Measurements from ENCODE around the gene IQGAP2.

IQGAP2 gene

DNA sequence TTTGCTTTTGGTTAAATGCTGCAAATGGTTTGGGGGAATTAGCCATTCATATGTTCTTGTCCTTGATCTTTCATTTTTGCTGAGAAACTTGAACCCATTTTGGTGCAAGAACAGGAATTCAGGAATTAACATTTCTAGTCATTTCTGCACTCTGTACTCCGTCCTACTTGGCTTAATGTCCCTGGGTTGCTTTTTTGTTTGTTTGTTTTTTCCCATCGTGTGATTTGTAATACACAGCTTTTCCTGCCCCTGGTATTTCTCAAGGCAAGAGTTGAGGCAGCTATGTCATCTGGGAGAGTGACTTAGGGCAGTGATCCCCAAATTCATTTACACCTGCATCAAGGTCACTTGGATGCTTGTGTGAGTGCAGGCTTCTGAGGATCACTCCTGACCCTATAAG lies 71.3 kb downstream of the IQGAP2 start:
- H3K4me3 ChIP-seq = no peak overlapping the region
- no peak overlapping the region for H3K27ac ChIP-seq
- no peak for TF ChIP-seq Cebpa-rat (IDR thresholded peaks at IDR 0.05)
- H4K20me1 ChIP-seq = peaks cover 0 to 100% (median 73%) of the 10 kb centered on the region in 11 experiments; a peak in 20 of 22 replicates
- peaks cover 25 to 79% (median 37%) of the 10 kb centered on the region in 10 experiments for H3K4me1 ChIP-seq
- H3K36me3 ChIP-seq = peaks cover 14 to 76% (median 48%) of the 10 kb centered on the region in 11 experiments; a peak in 20 of 22 replicates
- H3K9me3 ChIP-seq (replicated peaks in 1 of 11) = peaks cover 0 to 4% (median 0%) of the 10 kb centered on the region in 11 experiments; a peak in 3 of 22 replicates
- H3K27me3 ChIP-seq = no peaks in the 10 kb centered on the region
- H3K9ac ChIP-seq = no peak overlapping the region
- peak overlapping the region in 9 of 11 experiments; percentile 2 to 74 (median 55); a peak in 14 of 22 replicates for H3K4me2 ChIP-seq

DNA sequence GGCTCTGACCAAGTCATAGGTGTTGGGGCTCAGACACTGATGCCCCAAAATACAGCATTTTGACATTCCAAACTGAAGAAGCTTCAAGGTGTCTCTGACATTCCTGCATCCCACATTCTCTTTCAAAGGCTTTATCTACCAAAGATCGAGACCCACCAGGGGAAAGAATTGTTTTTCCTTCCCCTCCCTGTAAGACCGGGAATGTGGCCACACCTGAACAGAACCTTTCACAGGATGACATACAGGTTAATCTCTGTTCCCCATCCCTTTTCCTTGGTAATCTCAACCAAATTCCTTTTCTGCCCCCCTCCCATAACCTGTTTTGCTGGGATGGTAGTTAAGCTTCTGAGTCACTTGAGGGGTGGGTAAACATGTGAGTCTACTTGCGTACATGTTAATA lies 72.3 kb downstream of the IQGAP2 start:
- Histone ChIP-seq H3K4me3 (no peak overlapping the region), H3K4me1 (peaks cover 32 to 79% (median 45%) of the 10 kb centered on the region in 10 experiments), H3K27ac (no peak overlapping the region), H3K9me3 (replicated peaks in 1 of 11) (peaks cover 0 to 4% (median 0%) of the 10 kb centered on the region in 11 experiments; a peak in 2 of 22 replicates), H3K4me2 (0 out of 22 replicates have a peak overlapping the region, but pooled peaks of 1 of the 11 experiments have one; percentile 2), H3K27me3 (no peaks in the 10 kb centered on the region), H4K20me1 (peaks cover 7 to 100% (median 80%) of the 10 kb centered on the region in 11 experiments; a peak in 20 of 22 replicates), H3K9ac (no peak overlapping the region), H3K36me3 (peaks cover 4 to 66% (median 38%) of the 10 kb centered on the region in 11 experiments; a peak in 19 of 22 replicates)
- TF ChIP-seq Cebpa-rat (IDR thresholded peaks at IDR 0.05) = no peak

DNA sequence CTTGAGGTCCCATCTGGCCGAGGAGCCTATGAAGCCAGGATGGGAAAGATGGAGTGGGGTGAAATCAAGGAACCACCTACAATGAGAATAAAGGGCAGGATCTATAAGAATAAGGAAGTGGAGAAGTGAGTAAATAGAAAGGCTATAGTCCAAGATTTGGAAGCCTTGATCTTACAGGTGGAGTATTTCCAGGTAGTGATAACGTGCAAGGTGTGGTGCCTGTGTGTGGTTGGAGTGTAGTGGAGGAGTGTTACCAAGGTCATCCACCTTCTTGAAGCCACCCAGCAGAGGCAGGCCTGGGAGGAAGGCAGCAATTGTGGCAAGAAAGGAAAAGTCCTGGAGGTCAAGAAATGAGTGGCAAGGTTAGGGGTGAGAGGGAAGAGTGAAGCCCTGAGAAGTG lies 72.9 kb downstream of the IQGAP2 start:
- no peak overlapping the region for H3K4me3 ChIP-seq
- no peak for TF ChIP-seq Cebpa-rat (IDR thresholded peaks at IDR 0.05)
- H3K9me3 ChIP-seq (replicated peaks in 1 of 11) = peaks cover 0 to 4% (median 0%) of the 10 kb centered on the region in 11 experiments; a peak in 2 of 22 replicates
- no peak overlapping the region for H3K9ac ChIP-seq
- H4K20me1 ChIP-seq = peaks cover 7 to 100% (median 85%) of the 10 kb centered on the region in 11 experiments; a peak in 20 of 22 replicates
- no peak overlapping the region for H3K27ac ChIP-seq
- H3K4me2 ChIP-seq = no peak overlapping the region
- H3K36me3 ChIP-seq = peaks cover 0 to 66% (median 41%) of the 10 kb centered on the region in 11 experiments; a peak in 18 of 22 replicates
- no peaks in the 10 kb centered on the region for H3K27me3 ChIP-seq
- peaks cover 32 to 78% (median 44%) of the 10 kb centered on the region in 10 experiments for H3K4me1 ChIP-seq

DNA sequence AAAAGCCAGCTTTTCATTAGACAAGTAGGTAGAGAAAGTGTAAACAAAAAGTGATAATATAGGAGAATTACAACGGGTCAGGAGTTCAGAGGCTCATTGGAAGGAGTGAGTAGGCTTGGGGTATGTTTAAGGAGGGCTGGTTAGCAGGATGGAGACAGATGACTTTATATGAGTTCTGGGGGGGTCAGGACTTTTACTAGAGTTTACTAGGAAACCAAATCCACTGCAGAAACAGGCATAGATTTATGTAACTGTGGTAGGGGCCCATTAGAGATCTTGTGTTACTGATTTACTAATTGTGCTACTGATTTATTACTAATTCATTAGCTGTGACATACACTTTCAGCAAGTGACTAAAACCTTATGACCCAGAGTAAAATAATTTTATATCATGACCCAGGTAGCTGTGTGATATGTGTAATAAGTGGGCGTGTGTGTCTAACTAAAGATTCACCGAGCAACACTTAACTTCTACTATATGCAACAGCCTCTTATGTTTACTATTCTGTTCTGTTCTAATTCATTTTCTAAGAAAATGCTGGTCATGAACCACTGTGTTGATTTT lies 73.5 kb downstream of the IQGAP2 start:
- Histone ChIP-seq H3K9me3 (replicated peaks in 1 of 11) (peaks cover 0 to 4% (median 0%) of the 10 kb centered on the region in 11 experiments; a peak in 2 of 22 replicates), H4K20me1 (peaks cover 7 to 100% (median 91%) of the 10 kb centered on the region in 11 experiments; a peak in 20 of 22 replicates), H3K4me3 (no peak overlapping the region), H3K9ac (no peak overlapping the region), H3K4me1 (peaks cover 32 to 74% (median 43%) of the 10 kb centered on the region in 10 experiments), H3K27ac (no peak overlapping the region), H3K27me3 (no peaks in the 10 kb centered on the region), H3K36me3 (peaks cover 0 to 67% (median 40%) of the 10 kb centered on the region in 11 experiments; a peak in 18 of 22 replicates), H3K4me2 (no peak overlapping the region)
- TF ChIP-seq Cebpa-rat (IDR thresholded peaks at IDR 0.05) = no peak

DNA sequence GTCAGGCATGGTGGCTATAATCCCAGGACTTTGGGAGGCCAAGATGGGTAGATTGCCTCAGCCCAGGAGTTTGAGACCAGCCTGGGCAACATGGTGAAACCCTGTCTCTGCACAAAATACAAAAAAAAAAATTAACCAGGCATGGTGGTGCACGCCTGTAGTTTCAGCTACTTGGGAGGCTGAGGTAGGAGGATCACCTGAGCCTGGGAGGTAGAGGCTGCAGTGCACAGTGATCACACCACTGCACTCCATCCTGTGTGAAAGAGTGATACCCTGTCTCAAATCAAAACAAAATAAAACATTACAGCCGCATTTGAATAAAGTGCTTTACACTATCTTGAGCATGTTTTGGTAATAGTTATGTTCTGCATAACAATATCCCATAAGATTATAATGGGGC lies 74.0 kb downstream of the IQGAP2 start:
- peaks cover 32 to 71% (median 41%) of the 10 kb centered on the region in 10 experiments for H3K4me1 ChIP-seq
- no peaks in the 10 kb centered on the region for H3K27me3 ChIP-seq
- H3K27ac ChIP-seq = no peak overlapping the region
- H3K36me3 ChIP-seq = peaks cover 0 to 69% (median 38%) of the 10 kb centered on the region in 11 experiments; a peak in 18 of 22 replicates
- no peak for TF ChIP-seq Cebpa-rat (IDR thresholded peaks at IDR 0.05)
- H3K4me3 ChIP-seq = no peak overlapping the region
- no peak overlapping the region for H3K4me2 ChIP-seq
- H4K20me1 ChIP-seq = peaks cover 7 to 100% (median 91%) of the 10 kb centered on the region in 11 experiments; a peak in 20 of 22 replicates
- peaks cover 0 to under 1% (median 0%) of the 10 kb centered on the region in 11 experiments; a peak in 2 of 22 replicates for H3K9me3 ChIP-seq (replicated peaks in 1 of 11)
- H3K9ac ChIP-seq = no peak overlapping the region

DNA sequence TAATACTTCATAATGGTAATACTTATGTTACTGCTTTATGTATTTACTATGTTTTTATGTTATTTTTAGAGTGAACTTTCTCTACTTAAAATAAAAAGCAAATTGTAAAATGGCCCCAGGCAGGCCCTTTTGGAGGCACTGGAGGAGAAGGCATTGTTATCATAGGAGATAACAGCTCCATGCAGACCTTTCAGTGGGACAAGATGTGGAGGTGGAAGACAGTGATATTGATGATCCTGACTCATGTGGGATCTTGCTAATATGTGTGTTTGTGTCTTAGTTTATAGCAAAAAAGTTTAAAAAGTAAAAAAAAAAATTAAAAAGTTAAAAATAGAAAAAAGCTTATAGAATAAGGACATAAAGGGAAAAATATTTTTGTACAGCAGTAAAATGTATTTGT lies 74.5 kb downstream of the IQGAP2 start:
- Histone ChIP-seq H3K27ac (no peak overlapping the region), H3K36me3 (peaks cover 0 to 69% (median 37%) of the 10 kb centered on the region in 11 experiments; a peak in 15 of 22 replicates)

DNA sequence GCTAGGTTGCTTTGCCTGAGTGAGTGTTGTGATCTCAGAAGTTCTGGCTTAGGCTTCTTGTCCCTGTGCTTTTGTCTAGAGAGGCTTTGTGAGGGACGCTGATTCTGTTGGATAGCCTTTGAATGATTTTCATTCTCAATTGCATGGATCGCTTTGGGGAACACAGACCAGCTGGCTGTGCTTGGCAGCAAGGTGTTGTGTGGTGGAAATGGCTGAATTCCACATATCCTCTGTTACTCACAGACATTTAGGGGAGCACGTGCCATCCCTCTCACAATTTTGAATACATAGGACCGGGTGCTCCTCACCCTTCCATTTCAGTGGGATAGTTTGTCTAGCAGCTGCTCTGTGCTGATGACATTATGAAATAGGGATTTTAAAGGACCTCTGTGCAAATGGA lies 76.2 kb downstream of the IQGAP2 start:
- Histone ChIP-seq H3K36me3 (peaks cover 0 to 73% (median 42%) of the 10 kb centered on the region in 11 experiments; a peak in 14 of 22 replicates), H3K4me2 (peak overlapping the region; percentile 7 to 77 (median 32); a peak in 17 of 22 replicates), H3K27me3 (no peaks in the 10 kb centered on the region), H3K9me3 (replicated peaks in 1 of 11) (no peaks in the 10 kb centered on the region), H3K4me1 (peaks cover 14 to 49% (median 22%) of the 10 kb centered on the region in 10 experiments; a peak in 19 of 20 replicates), H3K9ac (peak overlapping the region in 1 of 11 experiments; percentile 25; a peak in 1 of 22 replicates), H3K4me3 (no peak overlapping the region), H4K20me1 (peaks cover 7 to 100% (median 99%) of the 10 kb centered on the region in 11 experiments; a peak in 20 of 22 replicates), H3K27ac (0 out of 22 replicates have a peak overlapping the region, but pooled peaks of 1 of the 11 experiments have one; percentile 11)
- no peak for TF ChIP-seq Cebpa-rat (IDR thresholded peaks at IDR 0.05)

More for the DNA sequence above, 74.5 kb downstream of the IQGAP2 start:
- Histone ChIP-seq H3K9me3 (replicated peaks in 1 of 11) (no peaks in the 10 kb centered on the region), H3K4me1 (peaks cover 31 to 66% (median 39%) of the 10 kb centered on the region in 10 experiments), H3K4me3 (no peak overlapping the region), H3K4me2 (no peak overlapping the region), H3K27me3 (no peaks in the 10 kb centered on the region), H3K9ac (no peak overlapping the region), H4K20me1 (peaks cover 7 to 100% (median 93%) of the 10 kb centered on the region in 11 experiments; a peak in 20 of 22 replicates)
- TF ChIP-seq Cebpa-rat (IDR thresholded peaks at IDR 0.05) = no peak

DNA sequence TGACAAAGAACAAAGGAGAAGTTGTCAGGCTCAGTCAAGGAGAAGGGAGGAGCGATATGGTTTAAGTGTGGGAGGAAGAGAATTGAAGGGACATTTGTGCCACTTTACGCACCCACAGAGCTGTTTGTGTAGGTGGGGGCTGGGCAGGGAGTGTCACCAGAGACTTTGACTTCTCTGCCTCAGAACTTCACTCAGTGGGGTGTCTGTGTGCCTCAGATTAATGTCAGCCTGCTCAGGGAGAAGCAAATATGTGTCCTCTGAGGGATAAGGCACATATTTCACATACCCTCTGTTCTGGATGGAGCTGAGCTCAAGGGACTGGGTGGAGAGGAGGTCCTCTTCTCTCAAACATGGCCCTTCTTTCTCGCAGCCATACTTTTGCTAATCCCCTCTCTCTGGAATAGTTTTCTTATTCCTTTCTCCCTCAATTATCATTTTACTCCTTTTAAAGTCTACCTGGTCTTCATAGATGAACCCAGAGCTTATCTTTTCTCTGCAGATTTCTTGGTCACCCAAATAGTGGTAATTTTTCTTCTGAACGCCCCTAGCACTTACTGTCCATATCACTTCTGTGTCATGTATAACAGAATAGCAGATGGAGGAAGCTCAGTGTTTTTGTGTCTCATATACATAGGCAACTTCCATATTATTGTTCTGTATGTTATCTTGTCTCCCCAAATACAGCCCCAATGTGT lies 77.0 kb downstream of the IQGAP2 start:
- Histone ChIP-seq H3K9ac (peak overlapping the region in 2 of 11 experiments; percentile 39 to 58; a peak in 2 of 22 replicates), H3K4me1 (peaks cover 10 to 47% (median 18%) of the 10 kb centered on the region in 10 experiments; a peak in 19 of 20 replicates), H3K9me3 (replicated peaks in 1 of 11) (no peaks in the 10 kb centered on the region), H3K36me3 (peaks cover 0 to 73% (median 40%) of the 10 kb centered on the region in 11 experiments; a peak in 14 of 22 replicates), H3K4me3 (no peak overlapping the region), H4K20me1 (peaks cover 13 to 100% (median 99%) of the 10 kb centered on the region in 11 experiments; a peak in 21 of 22 replicates), H3K27ac (peak overlapping the region in 3 of 11 experiments; percentile 11 to 27 (median 16); a peak in 3 of 22 replicates), H3K4me2 (peak overlapping the region in 6 of 11 experiments; percentile 8 to 77 (median 46); a peak in 10 of 22 replicates), H3K27me3 (no peaks in the 10 kb centered on the region)
- TF ChIP-seq Cebpa-rat (IDR thresholded peaks at IDR 0.05) = no peak
